CD1c-positive myeloid dendritic cell (primary cell): Measurements from ENCODE around the gene SWT1.
"Not testable (repeated sequence)": the region's sequence is repeated elsewhere in the genome, so short reads cannot be mapped to it uniquely, and the experiment has no call there.

Experiments used
- DNase-seq: peaks from one replicate; pipeline ENCODE4 v3.0.0-alpha.2; 2016; ENCODE audit errors: extremely low spot score

SWT1 gene

DNA sequence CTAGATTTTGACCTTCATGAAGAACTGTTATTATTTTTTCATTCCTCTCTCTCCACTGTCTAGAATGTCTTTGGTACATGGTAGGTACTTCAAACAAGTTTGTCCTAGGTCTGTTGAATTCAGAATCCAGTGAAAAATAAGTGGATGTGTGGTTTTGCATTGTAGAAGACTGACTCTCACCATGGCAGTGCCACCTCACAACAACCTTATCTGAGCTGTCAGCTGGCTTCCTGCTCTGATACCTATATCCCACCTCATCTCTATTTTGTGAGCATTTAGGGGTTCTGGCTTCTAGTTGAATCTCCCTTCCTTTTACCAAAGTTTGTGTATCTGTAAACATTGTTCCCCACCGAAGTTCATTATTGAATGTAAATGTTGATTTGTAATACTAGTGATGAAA, 9.1 kb downstream of the SWT1 start:
- no peak for DNase-seq

DNA sequence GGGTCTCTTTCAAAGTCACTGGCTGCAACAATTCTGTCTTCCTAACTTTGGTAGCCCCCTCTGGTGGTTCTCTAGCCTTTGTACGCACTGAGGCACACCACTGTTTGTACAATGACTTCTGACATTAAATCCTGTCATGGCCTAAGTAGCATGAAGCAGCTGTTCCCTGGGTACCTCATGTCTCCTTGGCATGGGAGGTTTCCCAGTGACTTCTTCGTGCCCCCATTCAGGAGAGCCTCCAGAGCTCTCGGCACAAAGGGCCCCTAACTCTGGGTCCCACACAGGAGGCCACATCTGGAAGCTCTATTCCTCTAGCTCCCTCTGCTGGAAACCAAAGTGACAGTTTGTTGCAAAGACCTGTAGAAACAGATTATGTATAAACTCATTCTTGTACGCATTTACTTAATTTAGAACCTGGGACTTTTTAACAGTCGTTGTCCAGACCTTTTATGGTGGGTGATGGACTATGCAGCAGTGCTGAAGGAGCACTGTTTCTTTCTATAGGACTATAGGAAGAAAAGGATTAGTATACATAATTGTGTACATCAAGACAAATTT, 13.4 kb downstream of the SWT1 start:
- DNase-seq = peak; percentile 69

DNA sequence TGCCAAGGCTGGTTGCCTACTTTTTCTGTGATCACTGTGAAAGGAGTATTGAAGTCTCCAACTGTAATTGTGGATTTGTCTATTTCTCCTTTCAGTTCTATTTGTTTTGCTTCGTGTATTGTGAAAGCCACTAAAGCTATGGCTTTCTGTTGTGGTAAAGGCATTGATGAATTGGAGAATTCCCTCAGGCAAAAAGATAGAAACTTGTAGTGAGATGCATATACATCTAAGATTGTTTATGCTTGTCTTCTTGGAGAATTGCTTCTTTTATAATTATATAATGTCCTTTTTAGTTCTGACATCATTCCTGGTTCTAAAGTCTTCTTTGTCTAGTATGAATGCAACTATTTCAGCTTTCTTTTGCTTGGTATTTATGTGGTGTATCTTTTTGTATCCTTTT, 36.8 kb downstream of the SWT1 start:
- no peak for DNase-seq

DNA sequence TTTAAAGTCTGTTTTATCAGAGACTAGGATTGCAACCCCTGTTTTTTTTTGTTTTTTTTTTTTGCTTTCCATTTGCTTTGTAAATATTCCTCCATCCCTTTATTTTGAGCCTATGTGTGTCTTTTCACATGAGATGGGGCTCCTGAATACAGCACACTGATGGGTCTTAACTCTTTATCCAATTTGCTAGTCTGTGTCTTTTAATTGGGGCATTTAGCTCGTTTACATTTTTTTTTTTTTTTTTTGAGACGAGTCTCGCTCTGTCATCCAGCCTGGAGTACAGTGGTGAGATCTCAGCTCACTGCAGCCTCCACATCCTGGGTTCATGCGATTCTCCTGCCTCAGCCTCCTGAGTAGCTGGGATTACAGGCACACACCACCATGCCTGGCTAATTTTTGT, 41.7 kb downstream of the SWT1 start:
- DNase-seq = not testable (repeated sequence)

DNA sequence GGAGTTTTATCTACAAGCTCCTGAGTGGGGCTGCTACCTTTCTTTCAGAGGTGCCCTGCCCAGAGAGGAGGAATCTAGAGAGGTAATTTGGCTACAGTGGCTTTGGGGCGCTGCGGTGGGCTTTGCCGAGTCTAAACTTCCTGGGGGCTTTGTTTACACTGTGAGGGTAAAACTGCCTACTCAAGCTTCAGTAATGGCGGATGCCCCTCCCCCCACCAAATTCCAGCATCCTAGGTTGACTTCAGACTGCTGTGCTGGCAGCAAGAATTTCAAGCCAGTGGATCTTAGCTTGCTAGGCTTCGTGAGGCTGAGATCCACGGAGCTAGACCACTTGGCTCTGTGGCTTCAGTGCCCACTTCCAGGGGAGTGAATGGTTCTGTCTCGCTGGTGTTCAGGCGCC, 43.9 kb downstream of the SWT1 start:
- DNase-seq = no peak

DNA sequence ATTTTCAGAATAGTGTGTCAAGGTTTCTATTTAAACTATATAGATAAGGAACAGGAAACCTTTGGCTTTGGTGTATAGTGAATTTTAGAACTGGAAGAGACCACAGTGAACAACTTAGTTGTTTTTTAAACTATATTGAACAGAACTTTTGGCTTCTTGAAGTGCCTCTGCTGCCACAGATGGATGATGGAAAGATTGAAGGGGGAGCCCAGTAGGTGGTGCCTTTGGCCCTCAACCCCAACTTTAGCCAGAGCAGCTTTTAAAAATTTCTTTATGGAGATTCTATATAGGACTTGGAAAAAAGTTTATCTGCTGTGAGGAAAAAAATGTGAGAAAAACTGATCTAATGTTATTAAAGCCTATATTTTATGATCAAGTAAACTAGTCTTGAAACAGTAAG, 50.2 kb downstream of the SWT1 start:
- DNase-seq = no peak

DNA sequence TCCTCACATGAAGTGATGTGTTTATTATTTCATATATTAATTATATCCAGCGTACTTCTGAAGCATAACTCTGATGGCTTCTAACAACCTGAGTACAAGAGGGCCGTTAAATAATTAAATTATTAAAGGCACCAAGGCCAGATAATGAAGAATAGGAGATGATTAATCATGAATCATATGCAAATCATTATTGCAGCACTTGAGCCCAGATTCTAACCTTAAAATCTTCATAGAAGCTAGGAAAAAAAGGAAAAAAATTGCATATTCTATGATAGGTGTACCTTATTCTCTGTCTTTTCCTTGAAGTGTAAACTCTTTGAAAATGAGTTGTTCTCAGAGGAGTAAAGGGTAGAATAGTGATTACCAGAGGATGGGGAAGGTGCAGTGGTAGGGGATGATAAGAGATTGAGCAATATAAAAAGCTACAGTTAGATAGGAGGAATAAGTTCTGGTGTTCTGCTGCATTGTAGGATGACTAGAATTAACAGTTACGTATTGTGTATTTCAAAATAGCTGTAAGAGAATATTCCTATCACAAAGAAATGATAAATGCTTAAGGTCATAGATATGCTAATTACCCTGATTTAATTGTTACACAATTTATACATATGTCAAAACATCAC, 51.1 kb downstream of the SWT1 start:
- no peak for DNase-seq

DNA sequence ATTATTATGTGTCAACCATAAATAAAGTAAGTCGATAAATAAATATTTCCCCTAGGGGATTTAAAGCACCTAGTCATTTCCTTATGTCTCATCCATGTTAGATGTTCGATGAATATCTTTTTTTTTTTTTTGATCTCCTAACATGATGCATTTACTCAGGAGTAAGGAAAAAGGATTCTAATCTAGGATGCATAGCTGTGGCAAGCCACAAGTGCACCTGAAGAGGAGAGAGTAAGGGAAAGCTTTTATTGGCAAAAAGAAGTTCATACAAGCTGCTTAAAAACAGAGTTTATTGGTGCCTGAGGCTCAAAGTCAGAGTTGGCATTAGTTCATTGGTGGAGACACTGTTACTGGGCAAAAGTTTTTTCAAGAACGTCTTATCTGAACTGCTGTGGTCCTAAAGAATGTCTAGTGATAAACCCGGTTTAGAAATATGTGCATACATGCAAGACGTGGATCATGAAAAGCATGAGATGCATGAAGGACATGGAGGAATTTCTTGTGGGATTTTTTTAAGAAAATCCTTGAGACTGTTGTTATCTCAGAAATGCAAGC, 51.7 kb downstream of the SWT1 start:
- no peak for DNase-seq

DNA sequence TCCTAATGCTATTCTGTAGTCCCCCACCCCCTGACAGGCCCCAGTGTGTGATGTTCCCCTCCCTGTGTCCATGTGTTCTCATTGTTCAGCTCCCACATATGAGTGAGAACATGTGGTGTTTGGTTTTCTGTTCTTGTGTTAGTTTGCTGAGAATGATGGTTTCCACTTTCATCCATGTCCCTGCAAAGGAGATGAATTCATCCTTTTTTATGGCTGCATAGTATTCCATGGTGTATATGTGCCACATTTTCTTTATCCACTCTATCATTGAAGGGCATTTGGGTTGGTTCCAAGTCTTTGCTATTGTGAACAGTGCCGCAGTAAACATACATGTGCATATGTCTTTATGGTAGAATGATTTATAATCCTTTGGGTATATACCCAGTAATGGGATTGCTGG, 52.4 kb downstream of the SWT1 start:
- not testable (repeated sequence) for DNase-seq

DNA sequence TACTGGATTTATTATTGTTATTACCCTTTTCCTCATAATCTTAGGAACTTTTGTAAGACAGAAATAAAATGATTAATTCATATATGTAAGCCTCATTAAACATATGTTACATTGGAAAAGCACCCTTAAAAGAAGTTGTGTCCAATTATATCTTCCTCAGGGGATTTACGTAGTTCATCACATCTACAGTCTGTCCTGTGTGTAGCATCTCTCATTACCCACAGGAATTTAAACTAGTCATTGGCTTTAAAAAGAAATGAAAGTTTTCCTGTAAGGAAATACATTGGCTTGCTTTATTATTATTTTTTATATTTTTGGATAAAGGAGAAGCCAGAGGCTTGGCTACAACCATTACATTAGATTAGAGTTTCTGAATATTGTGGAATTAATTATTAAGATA, 56.1 kb downstream of the SWT1 start:
- no peak for DNase-seq

DNA sequence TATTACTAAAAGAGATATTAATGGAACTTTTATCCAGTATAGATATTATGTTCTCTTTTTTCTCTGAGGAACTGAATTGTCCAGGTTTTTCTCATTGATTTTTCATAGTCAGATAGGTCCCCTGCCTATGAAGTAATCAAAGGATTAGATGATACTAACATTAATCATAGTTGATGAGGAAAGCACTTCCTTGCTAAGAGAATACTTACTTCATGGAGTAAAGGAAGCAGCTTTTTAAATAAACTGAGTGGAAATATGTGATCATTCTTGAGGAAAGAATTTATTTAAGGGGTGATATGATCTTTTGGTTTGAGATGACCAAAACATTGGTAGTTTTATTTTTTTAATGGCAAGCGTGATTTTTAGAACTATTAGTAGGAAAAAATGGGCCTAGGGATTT, 58.9 kb downstream of the SWT1 start:
- no peak for DNase-seq

DNA sequence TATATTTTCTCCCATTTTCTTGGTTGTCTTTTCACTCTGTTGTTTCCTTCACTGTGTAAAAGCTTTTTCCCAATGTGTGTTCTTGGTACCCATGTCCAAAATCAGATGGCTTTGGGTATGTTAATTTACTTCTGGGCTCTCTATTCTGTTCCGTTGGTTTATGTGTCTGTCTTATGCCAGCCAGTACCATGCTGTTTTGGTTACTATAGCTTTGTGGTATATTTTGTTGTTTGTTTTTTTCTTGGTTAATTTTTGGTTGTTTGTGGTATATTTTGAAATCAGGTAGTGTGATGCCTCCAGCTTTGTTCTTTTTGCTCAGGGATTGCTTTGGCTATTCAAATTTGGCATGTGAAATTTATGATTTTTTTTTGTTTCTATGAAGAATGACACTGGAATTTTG, 67.2 kb downstream of the SWT1 start:
- no peak for DNase-seq

DNA sequence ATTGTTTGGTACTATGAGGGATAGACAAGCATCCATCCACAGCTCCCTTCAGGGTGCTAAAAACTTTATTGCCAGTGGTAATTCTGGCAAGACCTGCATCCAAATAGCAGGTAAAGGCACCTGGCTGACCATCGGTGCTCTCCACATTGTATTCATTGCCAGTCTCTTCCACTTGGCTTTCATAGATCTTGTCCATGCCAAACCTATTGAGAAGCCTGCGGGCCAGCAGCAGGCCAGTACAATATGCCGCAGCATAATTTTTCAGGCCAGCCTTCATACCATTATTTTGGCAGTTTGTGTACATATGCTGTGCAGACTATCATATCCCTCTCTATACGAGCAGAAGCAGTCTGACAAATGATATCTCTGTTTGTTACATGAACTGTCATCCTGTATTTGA, 70.2 kb downstream of the SWT1 start:
- no peak for DNase-seq

DNA sequence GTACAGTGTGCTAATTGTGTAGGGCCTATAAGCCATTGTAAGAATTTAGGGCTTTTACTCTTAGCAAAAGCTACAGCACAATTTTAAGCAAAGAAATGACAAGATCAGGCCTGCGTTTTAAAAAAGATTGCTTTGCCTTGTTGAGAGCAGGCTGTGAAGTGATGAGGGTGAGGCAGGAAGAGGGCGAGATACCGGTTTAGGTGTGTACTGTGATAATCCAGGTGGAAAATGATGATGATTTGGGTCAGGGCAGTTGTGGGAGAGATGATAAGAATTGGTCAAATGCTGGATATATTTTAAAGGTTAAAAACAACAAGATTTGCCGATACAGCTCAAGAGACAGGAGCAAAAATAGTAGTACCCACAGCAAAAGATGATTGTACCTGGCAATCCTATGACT, 72.0 kb downstream of the SWT1 start:
- no peak for DNase-seq

DNA sequence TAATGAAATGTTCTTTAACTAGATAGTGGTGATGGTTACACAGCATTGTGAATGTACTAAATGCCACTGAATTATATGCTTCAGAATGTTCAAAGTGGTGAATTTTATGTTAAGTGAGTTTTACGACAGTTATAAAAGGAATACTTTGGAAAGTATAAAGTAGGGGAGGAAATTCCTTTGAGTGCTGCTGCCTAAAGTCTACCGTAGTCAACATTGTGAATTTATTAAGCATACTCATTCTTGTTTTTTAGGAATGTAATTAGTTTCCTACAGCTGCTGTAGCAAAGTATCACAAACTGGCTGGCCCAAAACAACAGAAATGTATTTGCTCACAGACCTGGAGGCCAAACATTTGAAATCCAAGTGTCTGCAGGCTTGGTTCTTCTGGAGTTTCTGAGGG, 73.0 kb downstream of the SWT1 start:
- DNase-seq = no peak

DNA sequence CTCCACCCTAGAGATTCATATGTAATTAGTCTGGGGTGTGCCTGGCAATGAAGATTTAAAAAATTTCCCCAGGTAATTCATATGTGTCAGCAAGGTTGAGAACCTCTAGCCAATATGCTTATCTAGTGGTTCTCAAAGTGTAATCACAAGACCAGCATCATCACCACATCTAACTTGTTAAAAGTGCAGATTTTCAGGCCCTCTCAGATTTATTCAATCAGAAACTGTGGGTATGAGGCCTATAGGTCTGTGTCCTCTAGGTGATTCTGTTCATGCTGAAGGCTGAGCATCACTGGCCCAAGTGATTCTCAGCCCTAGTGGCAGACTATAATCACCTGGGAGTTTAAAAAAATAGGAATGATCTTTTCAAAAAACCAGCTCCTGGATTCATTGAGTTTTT, 75.9 kb downstream of the SWT1 start:
- no peak for DNase-seq

DNA sequence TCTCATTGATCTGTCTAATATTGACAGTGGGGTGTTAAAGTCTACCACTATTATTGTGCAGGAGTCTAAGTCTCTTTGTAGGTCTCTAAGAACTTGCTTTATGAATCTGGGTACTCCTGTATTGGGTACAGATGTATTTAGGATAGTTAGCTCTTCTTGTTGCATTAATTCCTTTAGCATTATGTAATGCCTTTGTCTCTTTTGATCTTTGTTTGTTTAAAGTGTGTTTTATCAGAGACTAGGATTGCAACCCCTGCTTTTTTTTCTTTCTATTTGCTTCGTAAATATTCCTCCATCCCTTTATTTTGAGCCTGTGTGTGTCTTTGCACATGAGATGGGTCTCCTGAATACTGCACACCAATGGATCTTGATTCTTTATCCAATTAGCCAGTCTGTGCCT, 77.2 kb downstream of the SWT1 start:
- DNase-seq = not testable (repeated sequence)

DNA sequence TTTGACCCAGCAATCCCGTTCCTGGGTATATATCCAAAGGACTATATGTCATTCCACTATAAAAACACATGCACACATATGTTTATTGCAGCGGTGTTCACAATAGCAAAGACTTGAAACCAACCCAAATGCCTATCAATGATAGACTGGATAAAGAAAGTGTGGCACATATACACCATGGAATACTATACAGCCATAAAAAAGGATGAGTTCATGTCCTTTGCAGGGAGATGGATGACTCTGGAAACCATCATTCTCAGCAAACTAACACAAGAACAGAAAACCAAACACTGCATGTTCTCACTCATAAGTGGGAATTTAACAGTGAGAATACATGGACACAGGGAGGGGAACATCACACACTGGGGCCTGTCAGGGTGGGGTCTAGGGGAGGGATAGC, 80.2 kb downstream of the SWT1 start:
- DNase-seq = not testable (repeated sequence)

DNA sequence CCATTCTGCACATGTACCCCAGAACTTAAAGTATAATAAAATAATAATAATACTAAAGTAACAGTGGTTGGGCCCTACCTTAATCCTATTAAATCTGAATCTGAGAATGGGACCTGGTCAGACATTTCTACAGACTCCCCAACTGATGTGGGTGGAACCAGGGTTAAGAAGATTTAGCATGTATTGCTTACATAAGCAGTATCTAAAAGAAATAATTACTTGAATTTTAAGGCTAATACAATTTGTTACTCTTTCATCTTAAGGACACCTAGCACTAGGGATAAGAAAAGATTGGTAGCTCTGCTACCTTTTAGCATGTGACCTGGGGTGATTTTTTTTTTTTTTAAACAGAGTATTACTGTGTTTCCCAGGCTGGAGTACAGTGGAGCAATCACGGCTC, 80.7 kb downstream of the SWT1 start:
- no peak for DNase-seq

DNA sequence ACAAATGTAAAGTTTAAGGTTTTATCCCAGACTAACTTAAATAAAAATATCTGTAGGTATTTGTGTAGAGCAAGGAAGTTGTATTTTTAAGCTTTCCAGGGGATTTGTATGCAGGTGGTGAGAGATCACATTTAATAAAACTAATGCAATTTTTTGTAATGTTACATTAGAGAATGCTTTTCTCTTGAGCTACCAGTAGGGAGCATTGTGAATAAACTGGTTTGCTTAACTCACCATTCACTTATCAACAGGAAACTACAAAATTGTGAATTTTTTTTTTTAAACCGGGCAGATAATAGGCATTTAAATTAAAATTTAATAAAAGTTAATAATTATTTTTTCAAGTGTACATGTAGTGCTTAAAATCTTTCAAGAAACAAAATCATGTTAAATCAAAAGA, 81.5 kb downstream of the SWT1 start:
- peak; percentile 22 for DNase-seq

DNA sequence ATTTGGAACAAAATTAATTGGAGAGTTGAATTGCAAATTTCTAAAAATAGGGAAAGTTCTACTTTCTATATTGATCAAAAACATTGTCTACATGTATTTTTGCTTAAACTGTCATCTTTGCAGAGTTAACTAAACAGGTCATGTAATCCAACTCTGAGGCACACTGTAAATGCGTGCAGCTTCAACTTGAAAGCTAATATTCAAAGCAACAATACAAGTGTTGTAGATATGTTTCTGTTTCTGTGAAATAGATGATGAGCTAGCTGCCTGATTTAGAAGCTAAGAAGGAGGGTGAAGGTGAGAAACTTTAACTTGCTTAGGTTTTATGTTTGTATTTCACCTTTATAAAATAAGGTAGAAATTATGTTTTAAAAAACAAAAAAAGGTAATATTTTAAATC, 82.9 kb downstream of the SWT1 start:
- DNase-seq = no peak

DNA sequence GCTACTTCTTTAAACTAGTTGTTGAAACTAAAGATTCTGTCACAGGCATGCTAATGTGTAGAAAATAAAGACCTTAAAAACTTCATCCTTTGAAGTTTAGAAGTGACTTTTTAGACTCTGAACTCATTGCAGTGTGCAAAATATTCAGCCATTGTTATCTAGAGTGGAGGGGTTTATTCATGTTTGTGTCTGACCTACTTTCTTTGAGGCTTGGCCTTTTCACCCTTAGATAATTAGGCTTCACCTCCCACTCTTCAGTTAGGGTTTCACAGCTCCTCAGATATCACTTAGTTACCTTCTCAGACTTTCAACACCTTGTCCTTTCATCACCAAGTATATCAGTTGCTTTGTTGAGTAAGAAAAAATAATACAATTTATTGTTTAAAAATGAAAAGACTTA, 84.2 kb downstream of the SWT1 start:
- no peak for DNase-seq

DNA sequence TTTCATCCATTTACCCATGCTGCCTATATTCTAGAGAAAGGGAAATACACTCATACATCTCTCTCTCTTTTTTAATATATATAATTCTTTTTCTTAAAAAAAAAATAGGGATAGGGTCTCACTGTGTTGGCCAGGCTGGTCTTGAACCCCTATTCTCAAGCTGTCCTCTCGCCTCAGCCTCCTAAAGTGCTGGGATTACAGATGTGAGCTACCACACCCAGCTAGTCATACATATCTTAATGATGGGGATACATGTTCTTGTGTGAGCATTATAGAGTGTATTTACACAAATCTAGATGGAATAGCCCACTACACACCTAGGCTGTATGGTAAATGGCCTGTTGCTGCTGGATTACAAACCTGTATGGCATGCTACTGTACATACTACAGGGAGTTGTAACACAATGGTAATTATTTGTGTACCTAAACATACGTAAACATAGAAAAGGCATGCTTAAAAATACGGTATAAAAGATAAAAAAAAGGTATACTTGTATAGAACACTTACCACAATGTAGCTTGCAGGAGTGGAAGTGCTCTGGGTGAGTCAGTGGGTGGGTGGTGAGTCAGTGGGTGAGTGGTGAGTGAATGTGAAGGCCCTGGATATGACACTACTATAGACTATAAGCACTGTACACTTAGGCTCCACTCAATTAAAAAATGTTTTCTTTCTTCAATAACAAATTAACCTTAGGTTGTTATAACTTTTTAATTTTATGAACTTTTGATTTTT, 87.2 kb downstream of the SWT1 start:
- DNase-seq = peak; percentile 45
